HG02610 (cell line): ENCODE data around the gene TRAPPC2B.
"Not testable (repeated sequence)": the region's sequence is repeated elsewhere in the genome, so short reads cannot be mapped to it uniquely, and the experiment has no call there.

Experiments
- ATAC-seq: cut with Tn5 transposase; IDR thresholded peaks from one replicate; pipeline ENCODE4 v1.9.1; 2021; ENCODE audit warnings: mild to moderate bottlenecking, moderate library complexity; ENCODE audit not compliant: unreplicated experiment

Gene TRAPPC2B

DNA sequence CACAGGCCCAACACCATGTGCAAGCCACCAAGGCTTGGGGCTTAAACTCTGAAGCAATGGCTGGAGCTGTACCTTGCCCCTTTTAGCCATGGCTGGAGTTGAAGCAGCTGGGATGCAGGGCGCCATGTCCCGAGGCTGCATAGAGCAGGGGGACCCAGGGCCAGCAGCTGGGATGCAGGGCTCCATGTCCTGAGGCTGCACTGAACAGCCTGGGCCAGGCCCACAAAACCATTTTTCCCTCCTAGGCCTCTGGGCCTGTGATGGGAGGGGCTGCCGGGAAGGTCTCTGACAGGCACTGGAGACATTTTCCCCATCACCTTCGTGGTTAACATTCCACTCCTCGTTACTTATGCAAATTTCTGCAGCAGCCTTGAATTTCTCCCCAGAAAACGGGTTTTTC lies 10.8 kb downstream of the TRAPPC2B start:
- ATAC-seq = no peak

DNA sequence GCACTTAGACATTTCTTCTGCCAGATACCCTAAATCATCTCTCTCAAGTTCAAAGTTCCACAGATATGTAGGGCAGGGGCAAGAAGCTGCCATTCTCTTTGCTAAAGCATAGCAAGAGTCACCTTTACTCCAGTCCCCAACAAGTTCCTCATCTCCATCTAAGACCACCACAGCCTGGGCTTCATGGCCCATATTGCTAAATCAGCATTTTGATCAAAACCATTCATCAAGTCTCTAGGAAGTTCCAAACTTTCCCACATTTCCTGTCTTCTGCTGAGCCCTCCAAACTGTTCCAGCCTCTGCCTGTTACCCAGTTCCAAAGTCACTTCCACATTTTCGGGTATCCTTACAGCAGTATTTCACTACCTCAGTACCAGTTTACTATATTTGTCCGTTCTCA lies 11.3 kb downstream of the TRAPPC2B start:
- ATAC-seq = not testable (repeated sequence)

DNA sequence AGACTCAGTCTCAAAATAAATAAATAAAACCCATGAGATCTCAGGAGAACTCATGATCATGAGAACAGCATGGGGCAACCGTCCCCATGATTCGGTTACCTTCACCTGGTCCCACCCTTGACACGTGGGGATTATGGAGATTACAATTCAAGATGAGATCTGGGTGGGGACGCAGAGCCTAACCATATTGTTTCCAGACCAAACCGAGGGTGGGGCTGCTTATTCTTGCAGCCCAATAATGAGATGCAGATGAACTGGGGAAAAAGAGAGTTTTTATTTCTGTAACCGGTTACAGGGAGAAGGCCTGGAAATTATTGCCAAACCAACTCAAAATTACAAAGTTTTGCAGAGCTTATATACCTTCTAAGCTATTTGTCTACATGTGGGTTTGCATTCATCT lies 12.8 kb downstream of the TRAPPC2B start:
- ATAC-seq = no peak

DNA sequence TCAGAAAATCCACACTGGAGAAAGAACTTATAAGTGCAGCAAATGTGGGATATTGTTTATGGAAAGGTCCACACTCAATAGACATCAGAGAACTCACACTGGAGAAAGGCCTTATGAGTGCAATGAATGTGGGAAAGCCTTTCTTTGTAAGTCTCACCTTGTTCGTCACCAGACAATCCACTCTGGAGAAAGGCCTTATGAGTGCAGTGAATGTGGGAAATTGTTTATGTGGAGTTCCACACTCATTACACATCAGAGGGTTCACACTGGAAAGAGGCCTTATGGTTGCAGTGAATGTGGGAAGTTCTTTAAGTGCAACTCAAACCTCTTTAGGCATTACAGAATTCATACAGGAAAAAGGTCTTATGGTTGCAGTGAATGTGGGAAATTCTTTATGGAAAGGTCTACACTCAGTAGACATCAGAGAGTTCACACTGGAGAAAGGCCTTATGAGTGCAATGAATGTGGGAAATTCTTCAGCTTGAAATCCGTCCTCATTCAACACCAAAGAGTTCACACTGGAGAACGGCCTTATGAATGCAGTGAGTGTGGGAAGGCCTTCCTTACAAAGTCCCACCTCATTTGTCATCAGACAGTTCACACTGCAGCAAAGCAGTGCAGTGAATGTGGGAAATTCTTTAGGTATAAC lies 14.3 kb downstream of the TRAPPC2B start:
- no peak for ATAC-seq

DNA sequence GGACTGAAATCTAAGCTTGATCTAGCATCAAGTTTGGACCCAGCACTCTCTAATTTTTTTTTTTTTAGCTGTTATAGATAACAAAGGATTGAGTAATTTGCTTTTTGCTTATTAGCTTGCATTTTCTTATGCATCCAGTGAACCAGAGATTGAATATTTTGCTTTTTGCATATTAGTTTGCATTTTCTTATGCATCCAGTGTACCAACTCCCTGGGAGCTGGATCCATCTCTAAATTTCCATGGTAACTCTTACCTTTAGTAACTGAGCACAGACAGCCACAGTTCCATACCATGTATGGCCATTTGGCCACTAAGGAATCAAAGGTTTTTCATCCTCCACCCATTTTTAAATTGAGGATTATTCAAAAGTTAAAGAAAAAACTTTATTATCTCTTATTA lies 17.6 kb downstream of the TRAPPC2B start:
- ATAC-seq = no peak

DNA sequence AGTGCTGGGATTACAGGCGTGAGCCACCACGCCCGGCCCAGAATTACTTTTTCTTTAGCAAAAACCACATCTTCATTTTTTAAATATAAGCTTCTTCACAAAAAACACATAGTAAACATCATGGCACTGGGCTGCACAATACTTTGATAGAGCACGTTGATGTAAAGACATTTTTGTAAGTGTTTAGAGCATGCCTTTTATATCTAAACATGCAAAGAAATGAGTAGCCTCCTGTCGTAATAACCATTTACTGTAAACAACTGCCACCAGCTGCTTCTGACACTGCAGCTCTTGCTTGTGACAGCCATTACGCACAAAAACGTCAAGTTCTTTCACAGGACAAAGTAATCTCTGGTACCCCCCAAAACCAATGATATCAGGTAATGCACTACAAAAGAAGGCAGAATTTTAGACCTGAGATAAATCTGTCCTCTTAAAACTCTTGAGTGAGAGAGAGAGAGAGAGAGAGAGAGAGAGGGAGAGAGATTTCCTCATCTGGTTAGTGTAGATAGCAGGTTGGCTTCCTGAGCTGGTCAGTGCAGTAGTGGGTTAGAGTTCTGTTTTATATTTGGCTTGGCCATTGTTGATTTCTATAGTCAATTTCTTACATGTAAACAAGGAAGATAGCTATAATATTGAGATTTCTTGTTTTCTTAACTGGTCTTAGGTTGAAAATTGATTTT lies 19.6 kb downstream of the TRAPPC2B start:
- ATAC-seq = no peak

DNA sequence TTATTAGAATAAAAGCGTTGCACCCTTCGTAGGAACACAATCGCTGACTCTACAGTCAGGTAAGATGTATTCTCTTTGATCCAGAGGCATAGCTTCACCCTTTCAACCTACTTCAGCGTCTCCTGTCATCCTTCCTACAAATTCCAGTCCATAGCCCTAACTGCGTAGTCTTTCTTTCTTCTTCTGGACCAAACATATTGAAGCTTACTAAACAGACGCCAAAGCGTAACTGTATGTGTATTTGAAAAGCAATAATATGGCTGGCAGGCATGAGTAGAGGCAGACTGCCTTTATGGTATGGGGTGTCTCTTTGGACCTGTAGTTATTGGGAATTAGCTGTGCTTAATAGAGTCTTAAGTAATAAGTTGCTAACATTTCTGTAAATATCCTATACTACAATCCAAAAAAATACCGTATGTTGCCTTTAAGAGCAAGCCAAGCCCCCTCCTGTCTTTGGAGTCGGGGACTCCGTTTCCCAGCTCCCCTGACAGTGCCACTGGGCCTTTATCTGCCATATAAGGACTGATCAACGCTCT lies 25.9 kb downstream of the TRAPPC2B start:
- no peak for ATAC-seq

DNA sequence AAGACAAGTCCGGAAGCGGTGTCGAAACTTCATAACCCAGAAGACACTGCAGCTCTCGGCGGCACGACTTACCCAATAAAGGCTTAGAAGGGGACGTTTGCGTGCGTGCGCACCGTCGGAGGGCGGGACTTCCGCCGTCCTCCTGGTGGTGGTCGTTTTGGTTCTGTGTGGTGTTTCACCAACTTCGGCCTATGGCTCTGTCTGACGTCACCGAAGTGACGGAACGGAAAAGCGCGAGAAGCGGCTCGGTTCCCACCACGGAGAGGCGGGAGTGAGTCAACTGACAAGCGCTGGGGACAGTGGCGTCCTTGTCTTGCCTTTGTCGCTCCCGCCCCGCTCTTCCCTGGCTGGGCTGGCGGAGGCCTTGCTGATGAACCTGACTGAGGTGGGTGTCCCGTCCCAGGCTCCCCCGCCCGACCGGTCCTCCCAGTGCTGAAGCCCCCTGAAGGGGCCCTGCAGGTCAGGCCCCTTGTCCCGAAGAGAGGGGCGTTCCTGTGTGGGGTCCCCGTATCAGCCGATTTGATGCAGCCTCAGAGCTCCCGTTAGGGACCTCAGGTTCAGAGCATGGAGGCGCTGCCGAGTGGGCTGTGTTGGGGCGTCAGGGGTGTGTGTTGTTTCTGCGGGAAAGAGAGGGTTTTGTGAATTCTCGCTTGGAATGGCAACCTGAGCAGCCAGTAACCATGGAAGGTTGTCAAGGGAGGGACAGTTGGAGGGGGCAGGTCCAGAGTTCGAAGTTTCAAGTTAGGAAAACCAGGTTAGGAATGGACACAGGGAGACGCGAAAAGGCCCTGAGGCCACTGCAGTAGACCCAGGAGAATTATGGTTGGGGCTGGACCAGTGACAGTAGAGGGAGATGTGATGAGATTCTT lies 26.6 kb downstream of the TRAPPC2B start, which contains the start of gene ZNF548:
ZNF548 (plus strand) TSS at position 125 of the 869 bp plus-strand sequence; CDS start at position 371, 246 bp downstream.
- ATAC-seq = peak; percentile 96

DNA sequence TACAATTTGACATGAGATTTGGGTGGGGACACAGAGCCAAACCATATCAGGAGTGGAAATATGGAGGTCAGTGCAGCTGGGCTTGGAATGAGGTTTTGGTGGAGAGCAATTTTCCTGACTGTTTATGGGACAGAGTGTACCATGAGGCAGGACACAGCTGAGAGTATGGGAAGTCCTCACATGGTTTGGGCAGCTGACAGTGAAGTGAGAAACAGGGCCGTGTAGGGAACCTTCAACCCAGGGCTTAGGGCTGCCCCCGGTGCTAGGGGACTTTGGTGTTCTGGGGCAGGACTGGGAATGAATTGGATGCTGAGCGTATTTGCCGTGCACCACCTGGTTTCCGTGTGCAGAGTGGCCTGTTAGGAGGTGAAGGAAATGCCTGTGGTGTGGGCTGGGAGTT lies 32.4 kb downstream of the TRAPPC2B start:
- no peak for ATAC-seq

DNA sequence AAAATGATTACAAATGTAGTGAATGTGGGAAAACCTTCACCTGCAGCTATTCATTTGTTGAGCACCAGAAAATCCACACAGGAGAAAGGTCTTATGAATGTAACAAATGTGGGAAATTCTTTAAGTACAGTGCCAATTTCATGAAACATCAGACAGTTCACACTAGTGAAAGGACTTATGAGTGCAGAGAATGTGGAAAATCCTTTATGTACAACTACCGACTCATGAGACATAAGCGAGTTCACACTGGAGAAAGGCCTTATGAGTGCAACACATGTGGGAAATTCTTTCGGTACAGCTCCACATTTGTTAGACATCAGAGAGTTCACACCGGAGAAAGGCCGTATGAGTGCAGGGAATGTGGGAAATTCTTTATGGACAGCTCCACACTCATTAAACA lies 35.5 kb downstream of the TRAPPC2B start:
- ATAC-seq = no peak

DNA sequence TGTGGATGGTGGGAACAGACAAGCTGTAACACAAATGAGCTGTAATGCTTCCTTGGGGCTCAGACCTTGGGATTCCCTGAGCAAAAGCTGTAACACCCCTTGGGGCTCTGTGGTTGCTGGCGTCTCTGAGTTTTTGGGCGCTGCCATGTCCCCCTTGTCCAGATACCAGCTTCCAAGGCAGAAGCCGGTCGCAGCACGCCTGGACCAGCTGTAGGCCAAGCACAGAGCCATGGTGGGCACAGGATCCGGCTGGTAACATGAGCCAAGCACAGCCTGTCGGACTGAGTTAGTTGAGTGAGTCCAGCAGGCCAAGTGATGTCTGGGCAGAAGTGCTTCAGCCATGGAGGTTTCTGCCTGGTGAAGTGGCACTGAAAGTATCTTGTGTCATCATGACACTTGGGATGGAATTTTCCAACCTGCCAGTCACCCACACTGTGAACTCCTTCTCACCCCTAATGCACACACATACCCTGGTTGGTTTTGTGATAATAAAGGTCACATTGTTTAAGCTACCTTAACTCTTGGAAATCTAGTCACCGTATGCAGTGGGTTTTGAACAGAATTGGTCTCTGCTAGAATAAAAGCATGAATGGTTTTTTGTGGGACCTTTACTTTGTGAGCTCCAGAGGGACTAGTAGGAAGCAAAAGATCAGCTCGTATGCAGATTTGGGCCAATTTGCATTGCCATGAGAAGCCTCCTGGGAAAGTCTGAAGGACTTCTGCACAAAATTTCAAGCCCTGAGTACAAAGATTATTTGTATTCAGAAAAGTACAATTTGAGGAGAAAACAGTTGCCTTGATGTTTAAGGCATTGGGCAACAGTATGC lies 40.6 kb downstream of the TRAPPC2B start:
- no peak for ATAC-seq

DNA sequence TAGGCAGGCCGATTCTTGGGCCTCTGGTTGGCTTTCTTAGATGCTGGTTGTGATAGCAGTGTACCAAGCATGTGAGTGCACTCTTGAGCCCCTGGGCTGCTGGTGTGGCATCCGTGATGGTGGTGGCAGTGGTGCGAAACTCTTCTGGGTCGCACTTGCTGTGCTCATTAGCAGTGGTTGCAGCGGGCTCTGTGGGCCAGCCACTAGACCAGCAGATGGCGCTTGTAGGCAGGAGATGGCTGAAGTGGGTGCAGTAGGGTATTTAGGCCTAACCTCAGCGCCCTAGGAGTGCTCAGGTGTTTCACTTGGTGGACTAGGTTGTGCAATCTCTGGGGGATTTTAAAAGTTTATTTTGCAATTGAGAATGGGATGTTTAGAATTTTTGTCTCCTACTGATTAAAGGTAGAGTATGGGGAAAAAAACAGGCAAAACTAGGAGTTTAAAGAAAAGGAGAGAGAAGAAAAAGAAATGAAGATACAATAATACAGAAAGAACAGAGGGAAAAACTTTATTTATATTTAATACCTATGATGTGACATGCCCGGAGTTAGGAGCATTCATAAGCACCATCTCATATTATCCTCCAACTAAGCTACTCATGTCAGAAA lies 43.3 kb downstream of the TRAPPC2B start:
- ATAC-seq = no peak

DNA sequence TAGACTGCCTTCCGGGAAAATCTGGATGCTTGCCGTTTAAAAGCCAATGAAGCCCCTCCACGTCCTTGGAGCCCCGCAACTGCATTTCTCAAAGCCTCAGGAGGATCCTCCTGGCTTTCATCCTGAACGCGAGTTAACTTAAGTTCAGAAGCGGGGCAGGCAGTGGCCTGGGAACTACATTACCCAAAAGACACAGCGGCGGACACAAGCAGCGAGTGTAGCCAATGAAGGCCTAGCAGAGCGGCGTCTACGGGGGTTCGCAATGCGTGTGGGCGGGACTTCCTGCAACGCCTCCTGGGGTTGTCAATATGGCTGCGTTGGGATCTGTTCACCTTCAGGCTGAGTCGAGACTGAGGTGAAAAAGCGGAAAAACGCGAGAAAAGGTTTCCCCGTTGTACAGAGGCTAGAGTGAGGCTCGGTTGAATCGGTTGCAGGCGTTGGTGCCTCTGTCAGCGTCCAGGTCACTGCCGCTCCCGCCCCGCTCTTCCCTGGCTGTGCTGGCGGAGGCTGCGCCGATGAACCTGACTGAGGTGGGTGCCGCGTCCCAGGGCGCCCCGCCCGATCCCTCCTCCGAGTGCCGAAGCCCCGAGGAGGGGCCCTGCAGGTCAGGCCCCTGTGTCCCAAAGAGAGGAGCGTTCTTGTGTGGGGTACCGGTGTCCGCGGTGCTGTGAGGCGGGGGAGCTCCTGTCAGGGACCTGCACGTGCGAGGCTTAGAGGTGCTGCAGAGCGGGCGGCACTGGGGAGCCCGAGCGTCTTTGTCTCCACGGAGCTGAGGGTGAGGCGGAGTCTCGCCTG lies 47.7 kb downstream of the TRAPPC2B start, which contains the start of gene ZNF17:
ZNF17 (plus strand) TSS at position 285 of the 795 bp plus-strand sequence. CDS start 2,455 bp downstream, outside the sequence.
- peak; percentile 98 for ATAC-seq
